ENCODE data around the gene MICALL1.

Gene MICALL1

DNA sequence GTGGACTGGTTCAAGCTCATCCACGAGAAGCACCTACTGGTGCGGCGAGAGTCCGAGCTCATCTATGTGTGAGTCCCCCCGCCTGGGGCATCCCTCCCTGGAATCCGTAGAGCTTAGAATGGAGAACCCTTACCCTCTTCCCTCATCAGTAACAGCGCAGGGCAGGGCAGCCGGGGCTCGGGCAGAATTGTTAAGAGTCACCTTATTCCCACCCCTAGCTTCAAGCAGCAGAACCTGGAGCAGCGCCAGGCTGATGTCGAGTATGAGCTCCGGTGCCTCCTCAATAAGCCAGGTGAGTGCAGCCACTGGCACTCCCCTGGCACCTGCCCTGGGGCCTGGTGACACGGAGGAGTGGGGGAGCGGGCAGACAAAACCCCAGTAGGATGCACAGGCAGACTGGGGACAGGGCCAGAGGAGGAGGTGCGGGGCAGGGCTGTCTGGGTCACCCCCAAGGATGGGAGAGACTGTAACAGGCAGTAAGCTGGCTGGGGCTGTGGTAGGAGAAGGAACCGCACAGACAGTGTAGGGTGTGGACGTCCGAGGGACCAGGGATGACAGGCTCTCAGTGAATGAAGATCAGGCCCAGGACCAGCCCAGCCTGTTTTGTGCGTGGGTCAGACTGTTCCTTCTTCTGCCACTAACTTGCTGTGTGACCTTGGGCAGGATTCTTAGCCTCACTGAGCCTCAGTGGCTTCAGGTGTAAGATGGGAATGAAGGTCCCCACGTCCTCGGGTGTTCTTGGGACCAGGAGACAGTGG, 26.9 kb downstream of the MICALL1 start:
- no peak for ATAC-seq
- TF ChIP-seq ZC3H10 (CRISPR knock-in tag; IDR thresholded peaks at IDR 0.05) (no peak), ISL1 (CRISPR knock-in tag; IDR thresholded peaks at IDR 0.05) (no peak), ZNF8 (CRISPR knock-in tag; IDR thresholded peaks at IDR 0.05) (no peak), CSDC2 (CRISPR knock-in tag; IDR thresholded peaks at IDR 0.05) (no peak), GLIS3 (CRISPR knock-in tag; IDR thresholded peaks at IDR 0.05) (no peak), ZFP3 (CRISPR knock-in tag; IDR thresholded peaks at IDR 0.05) (no peak), SNAI2 (CRISPR knock-in tag; IDR thresholded peaks at IDR 0.05) (no peak), ESRRG (CRISPR knock-in tag; IDR thresholded peaks at IDR 0.05) (no peak)

DNA sequence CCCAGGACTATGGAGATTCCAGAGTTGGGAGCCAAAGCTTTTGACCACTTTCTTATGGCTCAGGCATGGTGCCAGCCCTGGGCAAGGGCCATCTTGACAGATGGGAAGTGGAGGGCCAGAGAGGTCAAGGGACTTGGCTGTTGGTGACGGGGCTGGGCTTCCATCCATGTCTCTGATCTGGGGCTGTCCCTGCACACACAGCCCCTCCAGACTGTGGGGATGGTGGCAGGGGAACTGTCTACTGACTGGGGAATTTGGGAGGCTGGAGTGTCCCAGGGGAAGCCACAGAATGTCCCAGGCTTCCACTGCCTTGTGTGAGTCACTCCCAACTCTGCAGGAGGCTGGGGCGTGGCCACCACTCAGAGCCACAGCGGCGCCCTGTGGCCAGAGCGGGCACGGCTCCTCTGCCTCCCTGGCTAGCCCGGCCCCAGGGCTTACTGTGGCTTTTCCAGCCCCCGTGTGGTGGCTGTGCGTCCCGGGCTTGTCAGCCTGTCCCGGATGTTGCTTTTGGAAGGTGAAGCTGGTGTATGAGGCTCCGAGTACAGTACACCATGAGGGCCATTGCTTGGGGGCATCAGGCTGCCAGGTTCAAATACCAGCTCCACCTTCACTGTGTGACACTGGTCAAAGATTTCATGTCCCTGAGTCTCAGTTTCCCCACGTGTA, 27.7 kb downstream of the MICALL1 start:
- TF ChIP-seq, protein P1, sequence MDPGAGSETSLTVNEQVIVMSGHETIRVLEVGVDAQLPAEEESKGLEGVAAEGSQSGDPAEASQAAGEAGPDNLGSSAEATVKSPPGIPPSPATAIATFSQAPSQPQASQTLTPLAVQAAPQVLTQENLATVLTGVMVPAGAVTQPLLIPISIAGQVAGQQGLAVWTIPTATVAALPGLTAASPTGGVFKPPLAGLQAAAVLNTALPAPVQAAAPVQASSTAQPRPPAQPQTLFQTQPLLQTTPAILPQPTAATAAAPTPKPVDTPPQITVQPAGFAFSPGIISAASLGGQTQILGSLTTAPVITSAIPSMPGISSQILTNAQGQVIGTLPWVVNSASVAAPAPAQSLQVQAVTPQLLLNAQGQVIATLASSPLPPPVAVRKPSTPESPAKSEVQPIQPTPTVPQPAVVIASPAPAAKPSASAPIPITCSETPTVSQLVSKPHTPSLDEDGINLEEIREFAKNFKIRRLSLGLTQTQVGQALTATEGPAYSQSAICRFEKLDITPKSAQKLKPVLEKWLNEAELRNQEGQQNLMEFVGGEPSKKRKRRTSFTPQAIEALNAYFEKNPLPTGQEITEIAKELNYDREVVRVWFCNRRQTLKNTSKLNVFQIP (CRISPR knock-in tag; IDR thresholded peaks at IDR 0.05; ENCODE audit: borderline replicate concordance, low read depth) = no peak
- TF ChIP-seq, protein P2, sequence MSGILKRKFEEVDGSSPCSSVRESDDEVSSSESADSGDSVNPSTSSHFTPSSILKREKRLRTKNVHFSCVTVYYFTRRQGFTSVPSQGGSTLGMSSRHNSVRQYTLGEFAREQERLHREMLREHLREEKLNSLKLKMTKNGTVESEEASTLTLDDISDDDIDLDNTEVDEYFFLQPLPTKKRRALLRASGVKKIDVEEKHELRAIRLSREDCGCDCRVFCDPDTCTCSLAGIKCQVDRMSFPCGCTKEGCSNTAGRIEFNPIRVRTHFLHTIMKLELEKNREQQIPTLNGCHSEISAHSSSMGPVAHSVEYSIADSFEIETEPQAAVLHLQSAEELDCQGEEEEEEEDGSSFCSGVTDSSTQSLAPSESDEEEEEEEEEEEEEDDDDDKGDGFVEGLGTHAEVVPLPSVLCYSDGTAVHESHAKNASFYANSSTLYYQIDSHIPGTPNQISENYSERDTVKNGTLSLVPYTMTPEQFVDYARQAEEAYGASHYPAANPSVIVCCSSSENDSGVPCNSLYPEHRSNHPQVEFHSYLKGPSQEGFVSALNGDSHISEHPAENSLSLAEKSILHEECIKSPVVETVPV (CRISPR knock-in tag; IDR thresholded peaks at IDR 0.05) = no peak
- no peak for TF ChIP-seq ZFP3 (CRISPR knock-in tag; IDR thresholded peaks at IDR 0.05)
- no peak for TF ChIP-seq OSR1 (CRISPR knock-in tag; IDR thresholded peaks at IDR 0.05)
- no peak for TF ChIP-seq TCF4 (CRISPR knock-in tag; IDR thresholded peaks at IDR 0.05; ENCODE audit: borderline replicate concordance)
- no peak for TF ChIP-seq ZC3H10 (CRISPR knock-in tag; IDR thresholded peaks at IDR 0.05)
- TF ChIP-seq, protein P3, sequence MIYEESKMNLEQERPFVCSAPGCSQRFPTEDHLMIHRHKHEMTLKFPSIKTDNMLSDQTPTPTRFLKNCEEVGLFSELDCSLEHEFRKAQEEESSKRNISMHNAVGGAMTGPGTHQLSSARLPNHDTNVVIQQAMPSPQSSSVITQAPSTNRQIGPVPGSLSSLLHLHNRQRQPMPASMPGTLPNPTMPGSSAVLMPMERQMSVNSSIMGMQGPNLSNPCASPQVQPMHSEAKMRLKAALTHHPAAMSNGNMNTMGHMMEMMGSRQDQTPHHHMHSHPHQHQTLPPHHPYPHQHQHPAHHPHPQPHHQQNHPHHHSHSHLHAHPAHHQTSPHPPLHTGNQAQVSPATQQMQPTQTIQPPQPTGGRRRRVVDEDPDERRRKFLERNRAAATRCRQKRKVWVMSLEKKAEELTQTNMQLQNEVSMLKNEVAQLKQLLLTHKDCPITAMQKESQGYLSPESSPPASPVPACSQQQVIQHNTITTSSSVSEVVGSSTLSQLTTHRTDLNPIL (CRISPR knock-in tag; IDR thresholded peaks at IDR 0.05; ENCODE audit: low read depth) = no peak
- no peak for TF ChIP-seq ZNF70 (CRISPR knock-in tag; IDR thresholded peaks at IDR 0.05)
- TF ChIP-seq ESRRG (CRISPR knock-in tag; IDR thresholded peaks at IDR 0.05) = no peak
- TF ChIP-seq BACH2 (CRISPR knock-in tag; IDR thresholded peaks at IDR 0.05; ENCODE audit: borderline replicate concordance) = no peak
- no peak for TF ChIP-seq ARNTL (CRISPR knock-in tag; IDR thresholded peaks at IDR 0.05; ENCODE audit: borderline replicate concordance, low read depth)
- TF ChIP-seq TOX (CRISPR knock-in tag; IDR thresholded peaks at IDR 0.05; ENCODE audit: borderline replicate concordance) = no peak
- no peak for TF ChIP-seq ZNF8 (CRISPR knock-in tag; IDR thresholded peaks at IDR 0.05)
- no peak for TF ChIP-seq RARB (CRISPR knock-in tag; IDR thresholded peaks at IDR 0.05)
- TF ChIP-seq, protein P4, sequence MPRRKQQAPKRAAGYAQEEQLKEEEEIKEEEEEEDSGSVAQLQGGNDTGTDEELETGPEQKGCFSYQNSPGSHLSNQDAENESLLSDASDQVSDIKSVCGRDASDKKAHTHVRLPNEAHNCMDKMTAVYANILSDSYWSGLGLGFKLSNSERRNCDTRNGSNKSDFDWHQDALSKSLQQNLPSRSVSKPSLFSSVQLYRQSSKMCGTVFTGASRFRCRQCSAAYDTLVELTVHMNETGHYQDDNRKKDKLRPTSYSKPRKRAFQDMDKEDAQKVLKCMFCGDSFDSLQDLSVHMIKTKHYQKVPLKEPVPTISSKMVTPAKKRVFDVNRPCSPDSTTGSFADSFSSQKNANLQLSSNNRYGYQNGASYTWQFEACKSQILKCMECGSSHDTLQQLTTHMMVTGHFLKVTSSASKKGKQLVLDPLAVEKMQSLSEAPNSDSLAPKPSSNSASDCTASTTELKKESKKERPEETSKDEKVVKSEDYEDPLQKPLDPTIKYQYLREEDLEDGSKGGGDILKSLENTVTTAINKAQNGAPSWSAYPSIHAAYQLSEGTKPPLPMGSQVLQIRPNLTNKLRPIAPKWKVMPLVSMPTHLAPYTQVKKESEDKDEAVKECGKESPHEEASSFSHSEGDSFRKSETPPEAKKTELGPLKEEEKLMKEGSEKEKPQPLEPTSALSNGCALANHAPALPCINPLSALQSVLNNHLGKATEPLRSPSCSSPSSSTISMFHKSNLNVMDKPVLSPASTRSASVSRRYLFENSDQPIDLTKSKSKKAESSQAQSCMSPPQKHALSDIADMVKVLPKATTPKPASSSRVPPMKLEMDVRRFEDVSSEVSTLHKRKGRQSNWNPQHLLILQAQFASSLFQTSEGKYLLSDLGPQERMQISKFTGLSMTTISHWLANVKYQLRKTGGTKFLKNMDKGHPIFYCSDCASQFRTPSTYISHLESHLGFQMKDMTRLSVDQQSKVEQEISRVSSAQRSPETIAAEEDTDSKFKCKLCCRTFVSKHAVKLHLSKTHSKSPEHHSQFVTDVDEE (CRISPR knock-in tag; IDR thresholded peaks at IDR 0.05) = no peak
- no peak; the same call in 1 of the 2 replicates for TF ChIP-seq SNAI2 (CRISPR knock-in tag; IDR thresholded peaks at IDR 0.05)
- no peak for TF ChIP-seq ZNF565 (CRISPR knock-in tag; conservative IDR thresholded peaks at IDR 0.05; ENCODE audit: low read depth)
- ATAC-seq = peak; percentile 99

DNA sequence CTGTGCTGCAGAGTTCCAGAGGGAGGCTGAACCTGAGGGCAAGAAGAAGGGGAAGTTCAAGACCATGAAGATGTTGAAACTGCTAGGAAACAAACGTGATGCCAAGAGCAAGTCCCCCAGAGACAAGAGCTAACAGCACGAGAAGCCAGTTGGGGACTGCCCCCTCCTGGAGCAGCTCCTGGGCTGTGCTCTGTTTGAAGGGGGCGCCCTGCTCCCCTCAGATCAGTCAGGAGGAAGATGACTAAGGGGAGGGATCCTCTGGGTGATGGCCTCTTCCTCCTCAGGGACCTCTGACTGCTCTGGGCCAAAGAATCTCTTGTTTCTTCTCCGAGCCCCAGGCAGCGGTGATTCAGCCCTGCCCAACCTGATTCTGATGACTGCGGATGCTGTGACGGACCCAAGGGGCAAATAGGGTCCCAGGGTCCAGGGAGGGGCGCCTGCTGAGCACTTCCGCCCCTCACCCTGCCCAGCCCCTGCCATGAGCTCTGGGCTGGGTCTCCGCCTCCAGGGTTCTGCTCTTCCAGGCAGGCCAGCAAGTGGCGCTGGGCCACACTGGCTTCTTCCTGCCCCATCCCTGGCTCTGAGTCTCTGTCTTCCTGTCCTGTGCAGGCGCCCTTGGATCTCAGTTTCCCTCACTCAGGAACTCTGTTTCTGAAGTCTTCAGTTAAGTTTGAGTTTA, 34.7 kb downstream of the MICALL1 start:
- no peak for TF ChIP-seq TOX (CRISPR knock-in tag; IDR thresholded peaks at IDR 0.05; ENCODE audit: borderline replicate concordance)
- no peak for TF ChIP-seq OSR1 (CRISPR knock-in tag; IDR thresholded peaks at IDR 0.05)
- TF ChIP-seq, protein P1 (CRISPR knock-in tag; IDR thresholded peaks at IDR 0.05; ENCODE audit: borderline replicate concordance, low read depth) = no peak
- no peak for TF ChIP-seq GLIS3 (CRISPR knock-in tag; IDR thresholded peaks at IDR 0.05)
- no peak for TF ChIP-seq ZFP30 (CRISPR knock-in tag; IDR thresholded peaks at IDR 0.05)
- TF ChIP-seq ZNF70 (CRISPR knock-in tag; IDR thresholded peaks at IDR 0.05) = no peak
- no peak for TF ChIP-seq ARNTL (CRISPR knock-in tag; IDR thresholded peaks at IDR 0.05; ENCODE audit: borderline replicate concordance, low read depth)
- no peak for TF ChIP-seq SNAI2 (CRISPR knock-in tag; IDR thresholded peaks at IDR 0.05)
- TF ChIP-seq ZNF565 (CRISPR knock-in tag; conservative IDR thresholded peaks at IDR 0.05; ENCODE audit: low read depth) = no peak
- no peak for TF ChIP-seq BACH2 (CRISPR knock-in tag; IDR thresholded peaks at IDR 0.05; ENCODE audit: borderline replicate concordance)
- no peak for ATAC-seq

Measured in SK-N-SH treated with all-trans-retinoic acid at 6 μM for 48 hours (cell line).